ENCODE measurements around the gene HYPK. TPM values are rescaled to one million over a fixed set of nuclear protein-coding genes. Genes with fewer than 3 reads are reported as not detected.
"Not testable (repeated sequence)": the region's sequence is repeated elsewhere in the genome, so short reads cannot be mapped to it uniquely, and the experiment has no call there.

HYPK gene
- total RNA-seq, 4 donors from 2014 or later = 10.2 to 19.0 (median 14.8) TPM

DNA sequence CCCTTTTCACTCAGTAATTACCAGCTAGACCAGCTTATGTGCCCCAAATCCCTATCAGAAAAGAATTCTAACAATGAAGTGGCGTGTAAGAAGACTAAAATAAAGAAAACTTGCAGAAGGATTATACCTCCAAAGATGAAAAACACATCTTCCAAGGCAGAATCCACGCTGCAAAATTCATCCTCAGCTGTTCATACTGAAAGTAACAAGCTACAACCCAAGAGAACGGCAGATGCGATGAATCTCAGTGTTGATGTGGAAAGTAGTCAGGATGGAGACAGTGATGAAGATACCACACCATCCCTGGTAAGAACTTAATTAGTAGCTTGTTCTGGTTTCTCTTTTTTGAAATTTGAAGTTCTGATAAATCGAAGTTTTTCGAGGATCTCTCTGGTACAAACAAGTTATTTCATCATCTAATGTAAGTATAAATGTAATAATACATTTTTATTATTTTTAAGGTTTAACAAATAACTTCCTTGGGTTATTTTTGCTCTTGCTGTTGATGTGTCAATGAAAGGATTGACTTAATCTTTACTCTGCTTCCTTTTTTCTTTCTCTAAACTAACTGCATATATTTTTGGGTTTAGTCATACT, 27.8 kb downstream of the HYPK start:
- TF ChIP-seq, protein P1, sequence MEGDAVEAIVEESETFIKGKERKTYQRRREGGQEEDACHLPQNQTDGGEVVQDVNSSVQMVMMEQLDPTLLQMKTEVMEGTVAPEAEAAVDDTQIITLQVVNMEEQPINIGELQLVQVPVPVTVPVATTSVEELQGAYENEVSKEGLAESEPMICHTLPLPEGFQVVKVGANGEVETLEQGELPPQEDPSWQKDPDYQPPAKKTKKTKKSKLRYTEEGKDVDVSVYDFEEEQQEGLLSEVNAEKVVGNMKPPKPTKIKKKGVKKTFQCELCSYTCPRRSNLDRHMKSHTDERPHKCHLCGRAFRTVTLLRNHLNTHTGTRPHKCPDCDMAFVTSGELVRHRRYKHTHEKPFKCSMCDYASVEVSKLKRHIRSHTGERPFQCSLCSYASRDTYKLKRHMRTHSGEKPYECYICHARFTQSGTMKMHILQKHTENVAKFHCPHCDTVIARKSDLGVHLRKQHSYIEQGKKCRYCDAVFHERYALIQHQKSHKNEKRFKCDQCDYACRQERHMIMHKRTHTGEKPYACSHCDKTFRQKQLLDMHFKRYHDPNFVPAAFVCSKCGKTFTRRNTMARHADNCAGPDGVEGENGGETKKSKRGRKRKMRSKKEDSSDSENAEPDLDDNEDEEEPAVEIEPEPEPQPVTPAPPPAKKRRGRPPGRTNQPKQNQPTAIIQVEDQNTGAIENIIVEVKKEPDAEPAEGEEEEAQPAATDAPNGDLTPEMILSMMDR (IDR thresholded peaks at IDR 0.05) = no peak
- DNase-seq (ENCODE audit: low spot score) = no peak
- no peak for ATAC-seq (ENCODE audit: low FRiP score)

GRCh38 chr15:43829951-43830540, 29.6 kb downstream of the HYPK start:
- DNase-seq (ENCODE audit: low spot score); ATAC-seq (ENCODE audit: low FRiP score): not testable (repeated sequence)

DNA sequence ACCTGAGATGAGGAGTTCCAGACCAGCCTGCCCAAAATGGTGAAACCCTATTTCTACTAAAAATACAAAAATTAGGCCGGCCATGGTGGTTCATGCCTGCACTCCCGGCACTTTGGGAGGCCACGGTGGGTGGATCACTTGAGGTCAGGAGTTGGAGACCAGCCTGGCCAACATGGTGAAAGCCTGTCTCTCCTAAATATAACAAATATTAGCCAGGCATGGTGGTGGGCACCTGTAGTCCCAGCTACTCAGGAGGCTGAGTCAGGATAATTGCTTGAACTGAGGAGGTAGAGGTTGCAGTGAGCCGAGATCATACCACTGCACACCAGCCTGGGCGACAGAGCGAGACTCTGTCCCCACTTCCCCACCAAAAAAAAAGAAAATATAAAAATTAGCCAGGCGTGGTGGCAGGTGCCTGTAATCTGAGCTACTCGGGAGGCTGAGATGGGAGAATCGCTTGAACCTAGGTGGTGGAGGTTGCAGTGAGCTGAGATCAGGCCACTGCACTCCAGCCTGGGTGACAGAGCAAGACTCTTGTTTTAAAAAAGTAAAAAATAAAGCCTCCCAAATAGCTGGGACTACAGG, 30.4 kb downstream of the HYPK start:
- not testable (repeated sequence) for DNase-seq (ENCODE audit: low spot score); ATAC-seq (ENCODE audit: low FRiP score)

DNA sequence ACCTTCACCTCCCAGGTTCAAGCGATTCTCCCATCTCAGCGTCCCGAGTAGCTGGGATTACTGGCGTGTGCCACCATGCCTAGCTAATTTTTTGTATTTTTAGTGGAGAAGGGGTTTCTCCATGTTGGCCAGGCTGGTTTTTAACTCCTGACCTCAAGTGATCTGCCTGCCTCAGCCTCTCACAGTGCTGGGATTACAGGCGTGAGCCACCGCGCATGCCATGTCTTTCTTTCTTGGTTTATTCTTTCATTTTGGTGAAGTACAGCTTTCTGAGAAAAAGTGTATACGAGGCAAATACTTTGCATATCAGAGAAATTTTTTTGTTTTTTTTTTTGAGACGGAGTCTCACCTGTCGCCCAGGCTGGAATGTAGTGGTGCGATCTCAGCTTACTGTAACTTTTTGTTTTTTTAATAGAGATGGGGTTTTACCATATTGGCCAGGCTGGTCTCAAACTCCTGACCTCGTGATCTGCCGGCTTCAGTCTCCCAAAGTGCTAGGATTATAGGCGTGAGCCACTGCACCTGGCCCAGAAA, 31.2 kb downstream of the HYPK start:
- DNase-seq (ENCODE audit: low spot score); ATAC-seq (ENCODE audit: low FRiP score): not testable (repeated sequence)

GRCh38 chr15:43832485-43832884, 32.1 kb downstream of the HYPK start:
- DNase-seq (ENCODE audit: low spot score); ATAC-seq (ENCODE audit: low FRiP score): not testable (repeated sequence)

DNA sequence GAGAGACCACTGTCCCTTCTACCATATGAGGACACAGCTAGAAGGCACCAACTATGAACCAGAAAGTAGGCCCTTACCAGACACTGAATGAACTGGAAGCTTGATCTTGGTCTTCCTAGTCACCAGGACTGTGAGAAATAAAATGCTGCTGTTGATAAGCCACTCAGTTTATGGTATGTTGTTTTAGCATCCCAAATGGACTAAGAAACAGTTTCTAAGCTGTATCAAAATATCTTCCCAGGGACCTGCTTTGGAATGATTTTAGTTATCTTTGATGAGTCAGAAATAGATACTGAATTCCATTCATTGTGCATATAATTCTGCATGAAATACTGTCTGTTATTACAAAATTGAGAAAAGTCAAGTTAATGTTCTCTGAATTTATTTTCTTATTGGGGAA, 45.0 kb downstream of the HYPK start:
- no peak for DNase-seq (ENCODE audit: low spot score)
- TF ChIP-seq, protein P1 (IDR thresholded peaks at IDR 0.05) = no peak

DNA sequence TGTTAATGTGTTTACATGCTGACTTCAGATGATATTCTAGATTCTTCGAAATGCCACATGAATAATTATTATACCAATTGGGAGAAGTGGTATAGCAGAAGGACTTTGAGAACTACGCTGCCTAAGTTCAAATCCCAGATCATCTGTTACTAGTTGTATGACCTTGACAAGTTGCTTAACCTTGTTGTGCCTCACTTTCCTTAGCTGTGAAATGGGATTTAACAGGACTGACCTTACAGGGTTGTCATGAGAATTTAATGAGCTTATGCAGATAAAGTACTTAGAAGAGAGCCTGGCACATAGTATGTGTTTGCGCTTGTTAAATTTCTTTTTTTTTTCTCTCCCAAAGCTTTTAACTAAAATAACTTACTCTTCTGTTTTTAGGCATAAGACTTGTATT, 50.9 kb downstream of the HYPK start:
- TF ChIP-seq, protein P1 (IDR thresholded peaks at IDR 0.05) = no peak
- DNase-seq (ENCODE audit: low spot score) (no peak), ATAC-seq (ENCODE audit: low FRiP score) (no peak)

More for the DNA sequence above, 45.0 kb downstream of the HYPK start:
- no peak for ATAC-seq (ENCODE audit: low FRiP score)

GRCh38 chr15:43852607-43853006, 52.2 kb downstream of the HYPK start:
- TF ChIP-seq, protein P1 (IDR thresholded peaks at IDR 0.05) = no peak
- no peak for ATAC-seq (ENCODE audit: low FRiP score)
- no peak for DNase-seq (ENCODE audit: low spot score)

Small RNAs within 50 kb of the gene (small RNA-seq; reads per million reads assigned to genes)
- not detected for gene MIR1282

Other genes with a start within 250 kb of the HYPK start
- gene PPIP5K1, start 210.4 kb upstream of the HYPK start, total RNA-seq = 10 to 100 TPM; 18.2 to 46.8 (median 24.7) TPM
- gene CKMT1B, start 206.6 kb upstream of the HYPK start, total RNA-seq = 1 to 10 TPM in 3 of 4 donors, under 1 TPM in 1; 0.95 to 3.0 (median 2.6) TPM
- gene STRC, start 181.8 kb upstream of the HYPK start, total RNA-seq = under 1 TPM; 0.24 to 0.47 (median 0.39) TPM
- gene CATSPER2, start 151.8 kb upstream of the HYPK start, total RNA-seq = 1 to 10 TPM; 1.3 to 3.2 (median 2.0) TPM
- 1 to 10 TPM in 3 of 4 donors, under 1 TPM in 1; 0.79 to 3.8 (median 1.6) TPM for gene CKMT1A, start 106.7 kb upstream of the HYPK start, total RNA-seq
- 100 to 1,000 TPM in 3 of 4 donors, 10 to 100 TPM in 1; 99.0 to 143 (median 132) TPM for gene PDIA3, start 54.2 kb upstream of the HYPK start, total RNA-seq
- 1 to 10 TPM; 1.1 to 7.1 (median 2.4) TPM for gene ELL3, start 23.6 kb upstream of the HYPK start, total RNA-seq
- 100 to 1,000 TPM; 790 to 927 (median 897) TPM for gene SERF2, start 8.3 kb upstream of the HYPK start, total RNA-seq
- gene SERINC4, start 379 bp upstream of the HYPK start, total RNA-seq = not detected
- gene MFAP1, start 24.1 kb downstream of the HYPK start, total RNA-seq = 10 to 100 TPM; 13.9 to 18.0 (median 14.4) TPM
- 1 to 10 TPM; 2.0 to 9.9 (median 3.2) TPM for gene WDR76, start 26.4 kb downstream of the HYPK start, total RNA-seq